HL-60 (cell line): Measurements from ENCODE around the gene COL23A1.

Source experiments
- DNase-seq, 2 experiments: peaks; one replicate each; pipeline ENCODE4 v3.0.0-alpha.2; 2010 to 2020; ENCODE audit warnings: low read depth in 1 of 2, low spot score in 1 of 2
- H3K27ac ChIP-seq: fragments of 250-450 bp; sonication (Bioruptor Pico); replicated peaks from 2 replicates; pipeline ENCODE4 v1.5.1; 2020; ENCODE audit warnings: mild to moderate bottlenecking, moderate library complexity
- H3K27me3 ChIP-seq: fragments of 250-450 bp; sonication (Bioruptor Pico); 2 replicates; pipeline ENCODE4 v1.5.1; 2021; ENCODE audit warnings: mild to moderate bottlenecking, moderate library complexity; ENCODE audit not compliant: insufficient read depth, poor library complexity, severe bottlenecking
- H3K4me3 ChIP-seq: replicated peaks from 2 replicates; pipeline ENCODE4 v1.5.1; 2011; ENCODE audit warnings: mild to moderate bottlenecking, control low read depth, low read length; ENCODE audit not compliant: insufficient read depth
- GABPA ChIP-seq: IDR thresholded peaks from 2 replicates; pipeline ENCODE4 v1.6.1; 2012; ENCODE audit warnings: low read depth
- POLR2AphosphoS5 ChIP-seq: IDR thresholded peaks from 2 replicates; pipeline ENCODE4 v1.6.1; 2012; ENCODE audit warnings: low read depth
- SPI1 ChIP-seq: IDR thresholded peaks from 2 replicates; pipeline ENCODE4 v1.6.1; 2012; ENCODE audit warnings: low read depth, mild to moderate bottlenecking, borderline replicate concordance
- TF ChIP-seq, protein P1 (sequence below): IDR thresholded peaks from 2 replicates; pipeline ENCODE4 v1.6.1; 2012; ENCODE audit warnings: low read depth; ENCODE audit not compliant: insufficient replicate concordance
- TF ChIP-seq, protein P2 (sequence below): IDR thresholded peaks from one replicate; pipeline ENCODE4 v1.5.1; 2011; ENCODE audit warnings: low read length, control low read depth, inconsistent platforms; ENCODE audit not compliant: insufficient read depth

Gene COL23A1

DNA sequence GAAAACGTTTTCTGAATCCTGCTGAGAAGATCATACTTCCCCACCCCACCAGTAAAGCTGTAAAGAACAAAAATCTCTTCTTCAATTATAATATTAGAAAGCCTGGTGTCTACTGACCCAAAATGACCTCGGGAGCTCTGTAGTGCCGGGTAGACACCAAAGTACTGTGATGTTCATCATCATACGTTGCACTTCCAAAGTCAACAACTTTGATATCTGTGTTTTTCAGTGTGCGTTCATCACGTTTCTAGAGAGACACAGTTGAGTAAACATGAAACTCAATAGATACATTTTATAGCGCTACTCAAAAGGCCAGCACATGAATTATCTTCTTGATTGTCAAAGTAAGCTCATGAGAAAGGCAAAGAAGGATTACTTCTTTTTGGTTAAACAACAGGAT is 22.1 kb upstream of the COL23A1 start:
- Histone ChIP-seq H3K4me3 (no peak overlapping the region), H3K27me3 (no peaks in the 10 kb centered on the region), H3K27ac (no peak overlapping the region)
- TF ChIP-seq SPI1, result no peak
- no peak for TF ChIP-seq GABPA
- TF ChIP-seq, protein P1, sequence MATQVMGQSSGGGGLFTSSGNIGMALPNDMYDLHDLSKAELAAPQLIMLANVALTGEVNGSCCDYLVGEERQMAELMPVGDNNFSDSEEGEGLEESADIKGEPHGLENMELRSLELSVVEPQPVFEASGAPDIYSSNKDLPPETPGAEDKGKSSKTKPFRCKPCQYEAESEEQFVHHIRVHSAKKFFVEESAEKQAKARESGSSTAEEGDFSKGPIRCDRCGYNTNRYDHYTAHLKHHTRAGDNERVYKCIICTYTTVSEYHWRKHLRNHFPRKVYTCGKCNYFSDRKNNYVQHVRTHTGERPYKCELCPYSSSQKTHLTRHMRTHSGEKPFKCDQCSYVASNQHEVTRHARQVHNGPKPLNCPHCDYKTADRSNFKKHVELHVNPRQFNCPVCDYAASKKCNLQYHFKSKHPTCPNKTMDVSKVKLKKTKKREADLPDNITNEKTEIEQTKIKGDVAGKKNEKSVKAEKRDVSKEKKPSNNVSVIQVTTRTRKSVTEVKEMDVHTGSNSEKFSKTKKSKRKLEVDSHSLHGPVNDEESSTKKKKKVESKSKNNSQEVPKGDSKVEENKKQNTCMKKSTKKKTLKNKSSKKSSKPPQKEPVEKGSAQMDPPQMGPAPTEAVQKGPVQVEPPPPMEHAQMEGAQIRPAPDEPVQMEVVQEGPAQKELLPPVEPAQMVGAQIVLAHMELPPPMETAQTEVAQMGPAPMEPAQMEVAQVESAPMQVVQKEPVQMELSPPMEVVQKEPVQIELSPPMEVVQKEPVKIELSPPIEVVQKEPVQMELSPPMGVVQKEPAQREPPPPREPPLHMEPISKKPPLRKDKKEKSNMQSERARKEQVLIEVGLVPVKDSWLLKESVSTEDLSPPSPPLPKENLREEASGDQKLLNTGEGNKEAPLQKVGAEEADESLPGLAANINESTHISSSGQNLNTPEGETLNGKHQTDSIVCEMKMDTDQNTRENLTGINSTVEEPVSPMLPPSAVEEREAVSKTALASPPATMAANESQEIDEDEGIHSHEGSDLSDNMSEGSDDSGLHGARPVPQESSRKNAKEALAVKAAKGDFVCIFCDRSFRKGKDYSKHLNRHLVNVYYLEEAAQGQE, result no peak
- no peak for TF ChIP-seq POLR2AphosphoS5
- TF ChIP-seq, protein P2, sequence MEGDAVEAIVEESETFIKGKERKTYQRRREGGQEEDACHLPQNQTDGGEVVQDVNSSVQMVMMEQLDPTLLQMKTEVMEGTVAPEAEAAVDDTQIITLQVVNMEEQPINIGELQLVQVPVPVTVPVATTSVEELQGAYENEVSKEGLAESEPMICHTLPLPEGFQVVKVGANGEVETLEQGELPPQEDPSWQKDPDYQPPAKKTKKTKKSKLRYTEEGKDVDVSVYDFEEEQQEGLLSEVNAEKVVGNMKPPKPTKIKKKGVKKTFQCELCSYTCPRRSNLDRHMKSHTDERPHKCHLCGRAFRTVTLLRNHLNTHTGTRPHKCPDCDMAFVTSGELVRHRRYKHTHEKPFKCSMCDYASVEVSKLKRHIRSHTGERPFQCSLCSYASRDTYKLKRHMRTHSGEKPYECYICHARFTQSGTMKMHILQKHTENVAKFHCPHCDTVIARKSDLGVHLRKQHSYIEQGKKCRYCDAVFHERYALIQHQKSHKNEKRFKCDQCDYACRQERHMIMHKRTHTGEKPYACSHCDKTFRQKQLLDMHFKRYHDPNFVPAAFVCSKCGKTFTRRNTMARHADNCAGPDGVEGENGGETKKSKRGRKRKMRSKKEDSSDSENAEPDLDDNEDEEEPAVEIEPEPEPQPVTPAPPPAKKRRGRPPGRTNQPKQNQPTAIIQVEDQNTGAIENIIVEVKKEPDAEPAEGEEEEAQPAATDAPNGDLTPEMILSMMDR, result no peak
- no peak for DNase-seq

DNA sequence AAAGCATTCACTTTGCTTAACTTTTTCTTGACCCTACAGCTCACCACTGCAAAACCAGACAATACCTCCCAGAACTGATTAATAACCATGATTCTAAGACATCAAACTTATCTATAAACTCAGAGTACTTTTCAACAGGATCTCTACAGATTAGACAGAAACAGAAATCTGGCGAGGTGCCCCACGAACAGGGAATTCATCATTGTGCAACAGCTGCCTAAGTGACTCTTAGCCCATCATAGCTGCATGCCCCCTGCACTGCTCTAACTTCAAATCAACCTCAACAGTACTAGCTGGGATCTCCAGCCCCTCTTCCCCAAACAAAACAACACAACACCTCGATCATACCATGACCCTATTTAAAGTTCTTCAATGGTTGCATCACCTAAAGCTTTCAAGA is 16.1 kb upstream of the COL23A1 start:
- TF ChIP-seq POLR2AphosphoS5 (no peak), GABPA (no peak), SPI1 (no peak)
- TF ChIP-seq, protein P1, result no peak
- TF ChIP-seq, protein P2, result no peak
- no peaks in the 10 kb centered on the region for H3K27me3 ChIP-seq
- no peak for DNase-seq
- no peak overlapping the region for H3K4me3 ChIP-seq
- H3K27ac ChIP-seq, result no peak overlapping the region

DNA sequence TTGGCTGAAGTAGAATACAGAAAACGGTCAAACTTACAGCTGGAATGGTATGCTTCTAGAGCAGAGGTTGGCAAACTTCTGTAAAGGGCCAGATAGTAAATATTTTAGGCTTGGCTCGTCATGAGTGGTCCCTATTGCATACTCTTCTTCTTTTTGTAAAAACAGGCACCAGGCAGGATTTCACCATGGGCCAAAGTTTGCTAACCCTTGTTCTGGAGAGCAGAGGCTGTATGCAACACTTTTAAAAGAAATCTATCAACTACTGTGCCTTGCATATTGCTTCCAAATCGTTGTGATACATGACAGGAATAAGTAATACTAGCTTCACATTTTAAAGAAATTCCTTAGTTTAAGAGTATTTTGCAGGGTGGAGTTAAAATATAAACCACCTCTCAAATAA is 15.6 kb upstream of the COL23A1 start:
- H3K27ac ChIP-seq, result no peak overlapping the region
- TF ChIP-seq SPI1, result no peak
- TF ChIP-seq GABPA, result no peak
- TF ChIP-seq, protein P1, result no peak
- TF ChIP-seq, protein P2, result no peak
- TF ChIP-seq POLR2AphosphoS5, result no peak

More for the DNA sequence above, 15.6 kb upstream of the COL23A1 start:
- no peaks in the 10 kb centered on the region for H3K27me3 ChIP-seq
- H3K4me3 ChIP-seq, result no peak overlapping the region
- DNase-seq, result no peak
